Activated CD8-positive, alpha-beta memory T cell treated with anti-CD3 and anti-CD28 coated beads, Interleukin-2, amount 50 U/mL, for 48 hours (primary cell): Measurements from ENCODE around the gene RREB1.

Experiments used
- DNase-seq: peaks from one replicate; pipeline ENCODE4 v3.0.0-alpha.2; 2020

Gene RREB1

GRCh38 chr6:7196019-7196402, 88.2 kb downstream of the RREB1 start:
- no peak for DNase-seq

- no peak for DNase-seq
Observed at GRCh38 chr6:7196685-7197283, 89.0 kb downstream of the RREB1 start.

GRCh38 chr6:7197747-7198146, 90.0 kb downstream of the RREB1 start:
- DNase-seq: no peak

GRCh38 chr6:7198833-7199800, 91.4 kb downstream of the RREB1 start:
- no peak for DNase-seq

GRCh38 chr6:7200598-7201443, 93.1 kb downstream of the RREB1 start:
- DNase-seq: no peak

- no peak for DNase-seq
Observed at GRCh38 chr6:7201444-7201731, 93.6 kb downstream of the RREB1 start.

- DNase-seq: no peak
Observed at GRCh38 chr6:7201732-7202541, 94.2 kb downstream of the RREB1 start.

- DNase-seq: no peak
Observed at GRCh38 chr6:7202950-7203349, 95.2 kb downstream of the RREB1 start.

- DNase-seq: no peak
Observed at GRCh38 chr6:7203939-7204338, 96.2 kb downstream of the RREB1 start.

GRCh38 chr6:7204726-7205125, 97.0 kb downstream of the RREB1 start:
- no peak for DNase-seq

- DNase-seq: no peak
Observed at GRCh38 chr6:7207720-7208119, 100.0 kb downstream of the RREB1 start.

- DNase-seq: no peak
Observed at GRCh38 chr6:7213416-7213815, 105.7 kb downstream of the RREB1 start.

- no peak for DNase-seq
Observed at GRCh38 chr6:7214468-7214867, 106.7 kb downstream of the RREB1 start.

- no peak for DNase-seq
Observed at GRCh38 chr6:7215131-7215530, 107.4 kb downstream of the RREB1 start.

GRCh38 chr6:7215798-7216231, 108.1 kb downstream of the RREB1 start:
- no peak for DNase-seq

GRCh38 chr6:7216941-7217621, 109.3 kb downstream of the RREB1 start:
- no peak for DNase-seq

- DNase-seq: no peak
Observed at GRCh38 chr6:7218406-7218988, 110.7 kb downstream of the RREB1 start.

GRCh38 chr6:7219310-7219709, 111.5 kb downstream of the RREB1 start:
- no peak for DNase-seq

GRCh38 chr6:7222197-7222596, 114.4 kb downstream of the RREB1 start:
- DNase-seq: no peak

GRCh38 chr6:7224731-7225130, 117.0 kb downstream of the RREB1 start:
- DNase-seq: no peak

- no peak for DNase-seq
Observed at GRCh38 chr6:7228662-7229375, 121.1 kb downstream of the RREB1 start.
